ENCODE measurements around the gene PTH1R. TPM values are rescaled to one million over a fixed set of nuclear protein-coding genes. Genes with fewer than 3 reads are reported as not detected.

PTH1R gene
- total RNA-seq, 1 experiment from 2014 or later: 1.0 TPM

DNA sequence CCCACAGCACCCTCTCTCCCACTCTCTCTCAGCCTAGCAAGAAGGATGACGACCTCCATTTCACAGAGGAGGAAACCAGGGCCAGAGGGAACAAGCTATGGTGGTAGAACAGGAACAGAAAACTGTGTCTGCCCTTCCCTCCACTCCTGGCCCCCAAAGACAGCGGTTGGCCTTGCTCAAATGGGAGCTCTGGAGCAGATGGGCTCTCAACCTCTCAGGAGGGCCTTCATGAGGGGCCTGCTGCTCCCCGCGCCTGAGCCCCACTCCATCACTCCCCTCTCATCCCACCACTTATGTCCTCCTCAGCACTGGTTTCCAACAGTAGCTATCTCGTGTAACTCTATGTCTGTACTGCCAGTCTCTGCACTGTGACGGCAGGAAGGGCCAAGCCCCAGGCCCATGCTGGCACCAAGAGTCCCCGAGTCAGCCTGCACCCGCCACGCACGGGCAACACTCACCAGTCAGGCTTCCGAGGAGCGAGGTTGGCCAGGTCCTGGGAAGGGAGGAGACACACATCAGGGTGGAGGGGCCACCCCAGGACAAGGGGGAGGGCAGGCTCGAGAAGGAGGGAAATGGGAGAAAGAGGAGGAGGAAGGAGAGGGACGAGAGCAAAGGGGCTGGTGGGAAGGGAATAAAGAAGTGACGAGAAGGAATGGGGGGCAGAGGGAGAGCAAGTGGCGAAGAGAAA lies 45.5 kb downstream of the PTH1R start:
- Histone ChIP-seq H3K18ac (ENCODE audit: insufficient read length, low read depth, low read length) (no peak overlapping the region), H3K9ac (ENCODE audit: extremely low read depth, insufficient read length, low read length) (no peak overlapping the region), H2BK12ac (ENCODE audit: insufficient read length, low read depth, low read length) (no peak overlapping the region), H4K20me1 (ENCODE audit: control insufficient read depth, insufficient read depth, insufficient read length) (no peaks in the 10 kb centered on the region), H4K5ac (ENCODE audit: insufficient read length, low read depth, low read length) (no peak overlapping the region), H3K27ac (ENCODE audit: insufficient read length, low read depth, low read length) (no peak overlapping the region), H2BK15ac (ENCODE audit: low read depth, low read length) (no peak overlapping the region), H2AK5ac (ENCODE audit: insufficient read length, low read length) (no peak overlapping the region), H2AFZ (ENCODE audit: low read length) (no peak overlapping the region), H3K4me1 (ENCODE audit: insufficient read depth, low read length) (no peaks in the 10 kb centered on the region), H3K56ac (ENCODE audit: insufficient read length, low read depth, low read length) (no peak overlapping the region), H4K91ac (ENCODE audit: insufficient read length, low read depth, low read length) (no peak overlapping the region), H3K79me1 (ENCODE audit: insufficient read depth, low read depth, low read length, poor library complexity, severe bottlenecking) (no peaks in the 10 kb centered on the region), H3K79me2 (ENCODE audit: insufficient read depth, low read length) (no peaks in the 10 kb centered on the region), H3K14ac (ENCODE audit: insufficient read depth, low read length) (no peak overlapping the region), H3K23ac (ENCODE audit: insufficient read length, low read depth, low read length) (no peak overlapping the region), H2BK20ac (ENCODE audit: low read depth, low read length, poor library complexity, severe bottlenecking) (no peak overlapping the region), H2BK120ac (ENCODE audit: low read depth, low read length, poor library complexity, severe bottlenecking) (no peak overlapping the region), H3K23me2 (ENCODE audit: insufficient read length, low read depth, low read length, poor library complexity, severe bottlenecking) (no peaks in the 10 kb centered on the region), H3K27me3 (ENCODE audit: insufficient read depth, low read length) (no peaks in the 10 kb centered on the region), H2BK5ac (ENCODE audit: insufficient read length, low read length) (no peak overlapping the region), H3K9me3 (ENCODE audit: control insufficient read depth, low read depth, low read length) (no peaks in the 10 kb centered on the region), H3T11ph (ENCODE audit: low read length) (no peak overlapping the region), H3K4me2 (ENCODE audit: insufficient read depth, insufficient read length, low read length) (no peak overlapping the region), H4K8ac (replicated peaks; ENCODE audit: insufficient read length, low read depth, low read length) (no peak overlapping the region), H3K4ac (ENCODE audit: low read depth, low read length) (no peak overlapping the region)
- no peak for DNase-seq
- WGBS (ENCODE audit: extremely low coverage, insufficient read length, low lambda C conversion rate): no CpG with 5 or more reads among the region's 16 CpGs
- peaks cover 0 to 3% of the 10 kb centered on the region in 2 experiments; a peak in 1 of 4 replicates for H3K4me1 Mint-ChIP-seq
- peaks cover 49 to 85% (median 77%) of the 10 kb centered on the region in 3 experiments for H3K36me3 Mint-ChIP-seq (ENCODE audit: insufficient read depth in 1 of 3, low read depth in 3 of 3)
- H3K27me3 Mint-ChIP-seq (ENCODE audit: low read depth): no peaks in the 10 kb centered on the region; the same call in 1 of the 2 replicates
- no peak overlapping the region for H3K4me3 Mint-ChIP-seq
- peaks cover 0 to 4% of the 10 kb centered on the region in 2 experiments; a peak in 3 of 5 replicates for H3K9me3 Mint-ChIP-seq
- peak overlapping the region in 1 of 3 experiments; percentile 77; a peak in 3 of 7 replicates for H3K27ac Mint-ChIP-seq
- TF ChIP-seq, protein P1, sequence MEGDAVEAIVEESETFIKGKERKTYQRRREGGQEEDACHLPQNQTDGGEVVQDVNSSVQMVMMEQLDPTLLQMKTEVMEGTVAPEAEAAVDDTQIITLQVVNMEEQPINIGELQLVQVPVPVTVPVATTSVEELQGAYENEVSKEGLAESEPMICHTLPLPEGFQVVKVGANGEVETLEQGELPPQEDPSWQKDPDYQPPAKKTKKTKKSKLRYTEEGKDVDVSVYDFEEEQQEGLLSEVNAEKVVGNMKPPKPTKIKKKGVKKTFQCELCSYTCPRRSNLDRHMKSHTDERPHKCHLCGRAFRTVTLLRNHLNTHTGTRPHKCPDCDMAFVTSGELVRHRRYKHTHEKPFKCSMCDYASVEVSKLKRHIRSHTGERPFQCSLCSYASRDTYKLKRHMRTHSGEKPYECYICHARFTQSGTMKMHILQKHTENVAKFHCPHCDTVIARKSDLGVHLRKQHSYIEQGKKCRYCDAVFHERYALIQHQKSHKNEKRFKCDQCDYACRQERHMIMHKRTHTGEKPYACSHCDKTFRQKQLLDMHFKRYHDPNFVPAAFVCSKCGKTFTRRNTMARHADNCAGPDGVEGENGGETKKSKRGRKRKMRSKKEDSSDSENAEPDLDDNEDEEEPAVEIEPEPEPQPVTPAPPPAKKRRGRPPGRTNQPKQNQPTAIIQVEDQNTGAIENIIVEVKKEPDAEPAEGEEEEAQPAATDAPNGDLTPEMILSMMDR (conservative IDR thresholded peaks at IDR 0.05): no peak

Measured in H9 (cell line).